Psoas muscle (tissue), 8 donors: Measurements from ENCODE around the gene TMPRSS3. TPM values are rescaled to one million over a fixed set of nuclear protein-coding genes. Genes with fewer than 3 reads are reported as not detected.

ENCODE experiments used
- ATAC-seq, 4 donors: fragments of 200-7000 bp; cut with Tn5 transposase; one replicate each; pipeline ENCODE4 v1.9.1; 2020; ENCODE audit warnings: moderate library complexity in 3 of 4, mild to moderate bottlenecking in 2 of 4
- DNase-seq, 2 donors: peaks; one replicate each; pipeline ENCODE4 v3.0.0-alpha.2; 2020
- H3K27ac ChIP-seq: fragments of 200-600 bp; one replicate; pipeline ENCODE4 v1.8.0; 2022
- H3K27me3 ChIP-seq, 3 donors: fragments of 200-600 bp in 1 of 3; one replicate each; pipeline versions ENCODE4 v1.6.1 to v1.8.0; 2013 to 2022; ENCODE audit warnings: low read length in 2 of 3, mild to moderate bottlenecking in 2 of 3, moderate library complexity in 1 of 3; ENCODE audit not compliant: insufficient read depth in 3 of 3
- H3K36me3 ChIP-seq, 2 donors: fragments of 200-600 bp in 1 of 2; one replicate each; pipeline versions ENCODE4 v1.6.1 to v1.8.0; 2013 to 2022; ENCODE audit warnings: low read depth in 1 of 2, mild to moderate bottlenecking in 1 of 2, moderate library complexity in 1 of 2; ENCODE audit not compliant: insufficient read depth in 1 of 2
- H3K4me1 ChIP-seq: fragments of 200-600 bp; one replicate; pipeline ENCODE4 v1.8.0; 2022
- H3K4me3 ChIP-seq: fragments of 200-600 bp; one replicate; pipeline ENCODE4 v1.8.0; 2022; ENCODE audit warnings: mild to moderate bottlenecking
- H3K9me3 ChIP-seq: fragments of 200-600 bp; one replicate; pipeline ENCODE4 v1.8.0; 2022
- WGBS, 3 donors: extraction: QIAGEN DNeasy Blood & Tissue Kit; methylation state at CpG; one replicate each; pipeline versions ENCODE4 v1.1.6 to v1.1.7; 2013; 5-methylcytosine and 5-hydroxymethylcytosine counted together
- intact Hi-C, 2 donors: fragments of 100-400 bp; cut with DNase I; formaldehyde crosslinking; loops; one replicate each; pipeline versions ENCODE4 v1.11.0 to v1.14.2; 2022
- polyA plus RNA-seq, 3 donors: library from polyadenylated mRNA; stranded (reverse); fragments of 200-250 nt; gene quantifications; one replicate each; pipeline ENCODE4 v1.2.3, GENCODE V29; 2013
- total RNA-seq, 4 donors: library from RNA; stranded (reverse); fragmentation: NEBNext Ultra II Directional in 2 of 4; extraction: Animal tissue kit (Norgen Biotek cat#: 25700) in 2 of 4; gene quantifications; one replicate each; pipeline versions ENCODE4 v1.2.1 to v1.2.4, GENCODE V29; 2021 to 2023
- TF ChIP-seq, protein P1 (sequence below): fragments of 200-600 bp; IDR thresholded peaks from one replicate; pipeline ENCODE4 v1.8.0; 2022; ENCODE audit warnings: antibody characterized with exemption
- donor health status: healthy with polysubstance abuse.
- donor health status: DM: no; HTN: no; CAD: no; lungs with moderate emphysema.
- donor health status: Bipolar disorder and iron deficiency.
- donor health status: healthy.
- donor health status: DM: yes; HTN: yes; CAD: no.
- donor health status: DM: no; HTN: no; CAD: no.
- donor health status: DM: no; HTN: no; CAD: no.
- donor health status: DM: yes; HTN: yes; CAD: no.

Gene TMPRSS3
- total and polyA plus RNA-seq, 7 donors = 0.25 TPM; not detected in 6

DNA sequence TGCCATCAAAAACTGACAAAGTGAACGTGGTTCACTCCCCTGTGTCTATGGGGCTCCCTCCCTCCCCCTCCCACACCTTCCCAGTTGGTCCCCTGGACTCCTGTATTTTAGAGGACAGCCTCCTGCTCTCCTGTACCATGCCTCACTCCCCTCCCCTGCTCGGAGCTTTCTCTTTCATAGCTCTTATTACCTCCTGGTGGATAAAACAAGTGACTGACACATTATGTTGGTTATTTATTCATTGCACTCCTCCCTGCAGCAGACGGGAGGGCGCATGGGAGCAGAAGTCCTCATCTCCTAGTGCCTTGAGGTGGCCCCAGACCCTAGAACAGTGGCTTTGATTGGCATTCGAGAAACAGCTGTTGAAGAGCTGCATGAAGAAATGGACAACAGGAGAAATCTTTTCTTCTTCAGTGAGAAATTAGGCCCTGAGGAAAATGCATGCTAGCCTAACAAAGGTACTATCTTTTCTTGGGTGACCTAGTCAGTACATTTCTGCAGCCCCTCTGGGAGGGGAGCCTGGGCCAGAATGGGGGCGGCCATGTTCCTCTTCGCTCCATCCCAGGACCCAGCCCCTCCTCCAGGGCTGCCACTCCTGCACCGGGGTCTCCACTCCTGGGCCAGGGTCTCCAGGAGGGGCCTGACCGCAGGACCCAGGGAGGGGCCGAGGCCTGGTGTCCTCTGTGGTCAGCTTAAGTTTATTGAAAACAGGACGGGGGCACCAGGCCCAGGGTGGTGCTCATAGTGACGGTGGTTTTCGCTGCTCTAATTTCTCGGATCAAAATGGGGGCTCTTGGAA lies 28.3 kb downstream of the TMPRSS3 start:
- DNase-seq = no peak
- no peaks in the 10 kb centered on the region for H3K4me1 ChIP-seq
- no peaks in the 10 kb centered on the region for H3K9me3 ChIP-seq
- TF ChIP-seq, protein P1, sequence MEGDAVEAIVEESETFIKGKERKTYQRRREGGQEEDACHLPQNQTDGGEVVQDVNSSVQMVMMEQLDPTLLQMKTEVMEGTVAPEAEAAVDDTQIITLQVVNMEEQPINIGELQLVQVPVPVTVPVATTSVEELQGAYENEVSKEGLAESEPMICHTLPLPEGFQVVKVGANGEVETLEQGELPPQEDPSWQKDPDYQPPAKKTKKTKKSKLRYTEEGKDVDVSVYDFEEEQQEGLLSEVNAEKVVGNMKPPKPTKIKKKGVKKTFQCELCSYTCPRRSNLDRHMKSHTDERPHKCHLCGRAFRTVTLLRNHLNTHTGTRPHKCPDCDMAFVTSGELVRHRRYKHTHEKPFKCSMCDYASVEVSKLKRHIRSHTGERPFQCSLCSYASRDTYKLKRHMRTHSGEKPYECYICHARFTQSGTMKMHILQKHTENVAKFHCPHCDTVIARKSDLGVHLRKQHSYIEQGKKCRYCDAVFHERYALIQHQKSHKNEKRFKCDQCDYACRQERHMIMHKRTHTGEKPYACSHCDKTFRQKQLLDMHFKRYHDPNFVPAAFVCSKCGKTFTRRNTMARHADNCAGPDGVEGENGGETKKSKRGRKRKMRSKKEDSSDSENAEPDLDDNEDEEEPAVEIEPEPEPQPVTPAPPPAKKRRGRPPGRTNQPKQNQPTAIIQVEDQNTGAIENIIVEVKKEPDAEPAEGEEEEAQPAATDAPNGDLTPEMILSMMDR = no peak
- intact Hi-C loops = no loop called here
- no peak for ATAC-seq
- H3K36me3 ChIP-seq = no peaks in the 10 kb centered on the region
- H3K27me3 ChIP-seq = peaks cover 0 to 34% (median 0%) of the 10 kb centered on the region in 3 donors
- no peak overlapping the region for H3K4me3 ChIP-seq
- no peak overlapping the region for H3K27ac ChIP-seq
- 77 to 80% (median 79%) methylated on average over 14 of the region's 14 CpGs for WGBS, 3 donors

- Histone ChIP-seq H3K27me3 (peaks cover 0 to 34% (median 0%) of the 10 kb centered on the region in 3 donors), H3K9me3 (no peaks in the 10 kb centered on the region), H3K4me3 (no peak within 1 kb of the TSS), H3K27ac (no peak within 1 kb of the TSS), H3K36me3 (no peaks in the 10 kb centered on the region), H3K4me1 (no peaks in the 10 kb centered on the region)
- TF ChIP-seq, protein P1 = no peak
- intact Hi-C loops = no loop called here
- WGBS, 3 donors = 80 to 85% (median 80%) methylated on average over 19 of the region's 19 CpGs
- ATAC-seq (no peak), DNase-seq (no peak)
These were observed 29.4 kb downstream of the TMPRSS3 start, which contains the start of gene TFF1 for GRCh38 chr21:42366292-42367010. TFF1 (minus strand) TSS chr21:42366535; CDS start chr21:42366495, 40 bp downstream.

DNA sequence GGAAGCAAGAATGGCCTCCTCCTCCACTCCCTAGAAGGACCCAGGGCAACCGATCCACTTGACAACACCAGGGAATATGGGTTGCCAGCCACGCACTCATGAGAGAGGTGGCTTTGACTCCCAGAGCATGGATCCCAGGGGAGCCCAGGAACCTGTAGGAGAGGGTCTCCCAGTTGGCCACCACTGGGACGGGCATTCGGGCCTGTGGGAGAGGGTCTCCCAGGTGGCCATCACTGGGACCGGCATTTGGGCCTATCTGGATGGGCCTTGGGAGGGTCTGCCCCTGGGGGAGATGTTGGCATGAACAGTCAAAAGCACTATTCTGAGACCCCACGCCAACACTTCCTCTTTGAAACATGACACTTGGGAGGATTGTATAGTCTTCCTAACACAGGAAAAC lies 30.1 kb downstream of the TMPRSS3 start:
- ATAC-seq (no peak), DNase-seq (no peak)
- Histone ChIP-seq H3K27me3 (peaks cover 0 to 34% (median 2%) of the 10 kb centered on the region in 3 donors), H3K4me1 (no peaks in the 10 kb centered on the region), H3K27ac (no peak overlapping the region), H3K36me3 (no peaks in the 10 kb centered on the region), H3K4me3 (no peak overlapping the region), H3K9me3 (no peaks in the 10 kb centered on the region)
- TF ChIP-seq, protein P1 = no peak
- intact Hi-C loops = no loop called here
- 68 to 78% (median 68%) methylated on average over 6 of the region's 6 CpGs for WGBS, 3 donors

- intact Hi-C loops = no loop called here
- DNase-seq = no peak
- TF ChIP-seq, protein P1 = no peak
These were observed 31.5 kb downstream of the TMPRSS3 start for GRCh38 chr21:42364304-42364865.

More at GRCh38 chr21:42364304-42364865, 31.5 kb downstream of the TMPRSS3 start:
- H3K36me3 ChIP-seq = no peaks in the 10 kb centered on the region
- H3K27ac ChIP-seq = no peak overlapping the region
- no peak overlapping the region for H3K4me3 ChIP-seq
- WGBS, 3 donors = 67 to 75% (median 70%) methylated on average over 13 of the region's 13 CpGs
- no peaks in the 10 kb centered on the region for H3K9me3 ChIP-seq
- ATAC-seq = peak in 1 of 4 donors; percentile 19
- H3K4me1 ChIP-seq = no peaks in the 10 kb centered on the region
- H3K27me3 ChIP-seq = peaks cover 0 to 25% (median 12%) of the 10 kb centered on the region in 3 donors
